Head of caudate nucleus (tissue), 42 donors: ENCODE results near the gene DOCK7.
A peak's percentile ranks its signal among the peaks of the same experiment; 100 is the strongest.
"Not testable (repeated sequence)": the region's sequence is repeated elsewhere in the genome, so short reads cannot be mapped to it uniquely, and the experiment has no call there.

Experiments used
- DNase-seq, 42 donors: peaks; one replicate each; pipeline versions ENCODE4 v3.0.0 to v3.0.0-alpha.2; 2020 to 2021; ENCODE audit warnings: mixed read lengths in 7 of 42
- intact Hi-C: fragments of 100-400 bp; cut with DNase I; formaldehyde crosslinking; loops from one replicate; pipeline ENCODE4 v1.15.0; 2022

The DOCK7 gene

DNA sequence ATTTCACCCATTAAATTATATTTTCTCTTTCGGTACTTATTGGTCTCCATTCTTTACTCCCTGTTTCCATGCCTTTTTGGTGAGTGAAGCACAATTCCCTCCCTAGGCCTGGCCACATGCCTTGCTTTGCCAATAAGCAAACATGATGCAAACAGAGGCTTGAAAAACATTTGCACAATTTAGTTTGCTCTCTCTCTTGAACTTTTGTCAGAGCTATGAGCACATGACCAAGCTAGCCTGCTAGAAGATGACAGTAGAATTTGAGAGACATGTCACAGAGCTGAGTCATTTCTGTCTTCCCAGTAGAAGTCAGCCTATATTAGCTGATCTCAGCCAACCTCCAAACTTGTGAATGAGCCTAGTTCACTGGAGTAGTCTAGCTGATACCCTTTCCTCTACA is 66.3 kb downstream of the DOCK7 start:
- DNase-seq, result peak in 14 of 42 donors; percentile 3 to 56 (median 12)
- intact Hi-C loops, result no loop called here

DNA sequence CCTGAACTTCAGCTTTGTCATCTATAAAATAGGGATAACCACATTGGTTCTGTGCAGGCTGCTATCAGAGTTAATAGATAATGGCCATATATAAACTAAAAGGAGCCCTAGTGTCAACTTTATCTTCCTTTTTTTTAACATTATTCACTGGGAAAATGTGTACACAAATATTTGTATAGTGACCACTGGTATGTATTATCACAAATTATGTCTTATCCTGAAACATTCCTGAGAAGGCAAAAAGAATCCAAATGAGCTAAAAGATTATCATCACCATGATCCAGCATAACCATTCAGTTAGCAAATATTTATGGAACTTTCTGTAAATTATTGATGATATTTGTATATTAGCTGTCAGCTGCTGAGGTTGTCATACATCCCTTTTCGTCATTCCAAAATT is 74.3 kb downstream of the DOCK7 start:
- DNase-seq, result no peak
- intact Hi-C loops, result no loop called here

DNA sequence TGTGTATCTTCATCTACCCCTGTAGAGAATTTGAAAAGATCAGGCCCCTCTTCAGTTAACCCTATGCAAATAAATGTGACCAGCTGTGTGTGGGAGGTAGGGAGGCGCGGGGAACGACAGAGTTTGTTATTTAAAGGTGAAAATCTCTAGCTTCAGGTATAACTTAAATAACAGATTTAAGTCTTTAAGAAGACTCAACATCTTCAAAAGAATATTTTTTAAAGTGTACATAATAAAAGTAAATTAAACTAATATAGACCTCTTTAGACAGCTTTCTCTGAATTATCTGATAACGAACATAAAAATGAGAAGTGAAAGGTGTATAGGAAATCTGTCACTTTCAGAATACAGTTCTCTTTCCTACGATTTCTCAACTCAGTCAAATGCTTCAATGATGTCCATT is 74.9 kb downstream of the DOCK7 start:
- DNase-seq, result no peak
- intact Hi-C loops, result no loop called here

DNA sequence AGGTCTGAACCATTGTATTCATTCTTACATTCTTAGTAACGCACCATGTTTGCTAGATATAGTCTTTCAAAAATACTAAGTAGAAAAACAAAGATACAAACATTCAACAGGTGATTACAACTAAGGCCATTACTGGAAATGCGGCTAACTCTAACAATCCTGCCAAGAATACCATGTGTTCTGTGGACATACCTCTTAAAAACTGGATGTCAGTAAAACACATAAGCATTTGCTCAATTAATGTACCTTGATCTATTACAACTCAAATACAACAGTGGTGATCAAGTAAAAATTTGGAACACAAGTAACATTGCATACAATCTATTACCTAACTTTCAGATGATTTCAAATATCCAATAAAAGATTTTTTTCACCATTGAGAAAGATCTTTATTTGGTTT is 75.4 kb downstream of the DOCK7 start:
- intact Hi-C loops, result no loop called here

DNA sequence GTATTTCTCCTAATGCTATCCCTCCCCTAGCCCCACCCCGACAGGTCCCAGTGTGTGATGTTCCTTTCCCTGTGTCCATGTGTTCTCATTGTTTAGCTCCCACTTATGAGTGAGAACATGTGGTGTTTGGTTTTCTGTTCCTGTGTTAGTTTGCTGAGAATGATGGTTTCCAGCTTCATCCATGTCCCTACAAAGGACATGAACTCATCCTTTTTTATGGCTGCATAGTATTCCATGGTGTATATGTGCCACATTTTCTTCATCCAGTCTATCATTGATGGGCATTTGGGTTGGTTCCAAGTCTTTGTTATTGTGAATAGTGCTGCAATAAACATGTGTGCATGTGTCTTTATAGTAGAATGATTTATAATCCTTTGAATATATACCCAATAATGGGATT is 77.6 kb downstream of the DOCK7 start:
- DNase-seq, intact Hi-C loops: not testable (repeated sequence)

More for the DNA sequence above, 75.4 kb downstream of the DOCK7 start:
- DNase-seq, result no peak

DNA sequence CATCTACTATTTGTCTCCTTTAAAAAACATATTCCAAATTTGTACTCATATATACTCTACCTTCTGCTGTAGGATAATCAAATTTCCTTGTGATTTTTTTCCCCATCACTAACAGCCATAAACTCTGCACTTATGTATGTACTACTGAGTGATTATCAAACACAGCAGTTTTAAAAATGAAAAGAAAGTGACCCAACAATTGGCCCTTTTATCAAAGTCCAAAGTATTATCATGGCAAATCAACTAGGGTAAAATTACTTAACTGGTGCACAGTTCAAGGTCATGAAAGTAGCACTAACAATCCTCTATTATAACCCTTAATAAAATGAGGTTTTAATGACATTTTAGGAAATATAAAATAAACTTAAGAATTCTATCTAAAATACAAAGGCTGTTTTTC is 79.3 kb downstream of the DOCK7 start:
- intact Hi-C loops, result no loop called here
- DNase-seq, result no peak

DNA sequence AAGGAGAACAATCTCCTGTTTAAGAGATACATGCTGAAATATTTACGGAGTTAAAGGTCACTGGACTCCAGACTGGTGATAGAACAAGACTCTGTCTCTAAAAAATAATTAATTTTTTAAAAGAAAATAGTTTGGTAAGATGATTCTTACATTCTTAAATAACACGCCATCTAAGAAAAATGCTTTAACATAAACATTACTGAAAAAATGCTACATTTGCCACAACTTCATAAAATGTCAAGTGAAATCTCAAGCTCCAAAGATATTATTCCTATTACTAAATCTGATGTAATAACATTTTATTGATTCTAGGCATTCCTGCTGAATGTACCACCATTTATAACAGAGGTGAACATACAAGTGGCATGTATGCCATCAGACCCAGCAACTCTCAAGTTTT is 86.7 kb downstream of the DOCK7 start:
- intact Hi-C loops, result no loop called here
- no peak for DNase-seq

DNA sequence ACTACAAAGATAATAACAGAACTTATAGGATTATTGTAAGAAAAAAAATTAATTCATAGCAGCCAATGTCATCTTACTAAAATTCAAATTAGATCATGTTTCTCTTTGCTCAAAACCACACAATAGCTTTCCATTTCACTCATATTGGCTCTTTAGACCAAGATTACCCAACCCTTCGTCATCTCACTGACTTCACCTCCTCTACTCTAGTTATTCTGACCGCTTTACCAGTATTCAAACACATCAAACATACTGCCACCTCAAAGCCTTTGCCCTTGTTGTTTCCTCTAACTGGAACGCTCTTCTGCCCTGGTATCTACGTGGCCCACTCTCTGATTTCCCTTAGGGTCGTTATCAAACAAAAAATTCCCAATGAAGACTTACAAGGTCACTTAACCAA is 89.1 kb downstream of the DOCK7 start:
- no peak for DNase-seq
- intact Hi-C loops, result no loop called here

DNA sequence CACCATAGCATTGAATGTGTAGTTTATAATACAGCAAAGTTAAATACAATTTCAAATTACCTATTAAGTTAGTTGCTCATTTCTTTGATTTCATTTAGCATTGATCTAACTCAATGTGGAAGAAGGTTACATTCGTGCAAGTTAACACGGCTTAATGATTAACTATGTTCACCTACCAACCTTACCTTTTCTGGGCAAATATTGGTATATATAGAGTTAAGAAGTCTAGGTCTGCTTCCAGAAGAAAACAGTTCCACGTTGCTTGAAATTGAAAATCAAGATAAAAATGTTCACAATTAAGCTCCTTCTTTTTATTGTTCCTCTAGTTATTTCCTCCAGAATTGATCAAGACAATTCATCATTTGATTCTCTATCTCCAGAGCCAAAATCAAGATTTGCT is 90.9 kb downstream of the DOCK7 start, which contains the start of gene ANGPTL3:
TSS of gene ANGPTL3 (plus strand) at position 240 of the 400 bp plus-strand sequence. CDS start at position 287, 47 bp downstream.
- intact Hi-C loops, result no loop called here
- no peak for DNase-seq

DNA sequence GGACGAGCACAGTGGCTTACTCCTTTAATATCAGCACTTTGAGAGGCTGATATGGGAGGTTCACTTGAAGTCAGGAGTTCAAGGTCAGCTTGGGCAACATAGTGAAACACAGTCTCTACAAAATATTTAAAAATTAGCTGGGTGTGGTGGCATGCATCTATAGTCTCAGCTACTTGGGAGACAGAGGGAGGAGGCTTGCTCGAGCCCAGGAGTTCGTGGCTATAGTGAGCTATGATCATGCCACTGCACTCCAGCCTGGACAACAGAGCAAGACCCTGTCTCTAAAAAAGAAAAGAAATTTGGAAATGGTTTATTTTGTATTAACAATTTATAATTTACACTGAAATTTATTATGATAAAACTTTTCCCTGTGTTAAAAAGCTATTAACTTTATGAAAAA is 92.5 kb downstream of the DOCK7 start:
- no peak for DNase-seq
- intact Hi-C loops, result no loop called here

DNA sequence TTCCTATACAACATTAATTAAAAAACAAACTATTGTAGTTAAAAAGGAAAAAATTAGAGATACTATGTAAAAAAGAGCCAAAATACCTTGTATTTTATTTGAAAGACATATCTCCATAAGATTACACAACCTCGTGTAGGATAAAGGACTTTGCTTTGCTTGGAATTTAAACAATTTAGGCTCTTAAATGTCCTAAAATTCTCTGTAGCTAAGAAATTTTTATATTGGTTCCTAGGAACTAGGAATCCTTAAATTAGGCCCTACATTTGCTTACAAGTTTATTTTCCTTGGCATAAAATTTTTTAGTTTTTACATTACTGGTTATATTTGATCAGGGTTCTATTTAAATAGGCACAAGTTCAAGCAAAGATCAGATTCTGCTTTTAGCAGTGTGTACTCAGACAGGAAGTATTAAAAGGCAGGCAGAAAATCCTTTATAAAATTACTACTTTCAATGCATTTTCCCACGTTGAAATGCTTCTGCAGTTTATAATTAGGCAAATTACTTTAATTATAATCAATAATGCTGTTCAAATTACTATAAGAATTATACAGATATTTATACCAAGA is 94.3 kb downstream of the DOCK7 start:
- intact Hi-C loops, result no loop called here

DNA sequence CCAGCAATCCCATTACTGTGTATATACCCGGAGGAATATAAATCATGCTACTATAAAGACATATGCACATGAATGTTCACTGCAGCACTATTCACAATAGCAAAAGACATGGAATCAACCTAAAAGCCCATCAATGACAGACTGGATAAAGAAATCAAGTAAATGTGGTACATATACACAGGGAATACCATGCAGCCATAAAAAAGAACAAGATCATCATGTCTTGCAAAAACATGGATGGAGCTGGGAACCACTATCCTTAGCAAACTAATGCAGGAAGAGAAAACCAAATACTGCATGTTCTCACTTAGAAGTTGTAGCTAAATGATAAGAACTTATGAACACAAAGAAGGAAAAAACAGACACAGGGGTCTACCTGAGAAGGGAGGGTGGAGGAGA is 97.2 kb downstream of the DOCK7 start:
- DNase-seq, result no peak
- intact Hi-C loops, result no loop called here

More for the DNA sequence above, 94.3 kb downstream of the DOCK7 start:
- DNase-seq, result no peak

DNA sequence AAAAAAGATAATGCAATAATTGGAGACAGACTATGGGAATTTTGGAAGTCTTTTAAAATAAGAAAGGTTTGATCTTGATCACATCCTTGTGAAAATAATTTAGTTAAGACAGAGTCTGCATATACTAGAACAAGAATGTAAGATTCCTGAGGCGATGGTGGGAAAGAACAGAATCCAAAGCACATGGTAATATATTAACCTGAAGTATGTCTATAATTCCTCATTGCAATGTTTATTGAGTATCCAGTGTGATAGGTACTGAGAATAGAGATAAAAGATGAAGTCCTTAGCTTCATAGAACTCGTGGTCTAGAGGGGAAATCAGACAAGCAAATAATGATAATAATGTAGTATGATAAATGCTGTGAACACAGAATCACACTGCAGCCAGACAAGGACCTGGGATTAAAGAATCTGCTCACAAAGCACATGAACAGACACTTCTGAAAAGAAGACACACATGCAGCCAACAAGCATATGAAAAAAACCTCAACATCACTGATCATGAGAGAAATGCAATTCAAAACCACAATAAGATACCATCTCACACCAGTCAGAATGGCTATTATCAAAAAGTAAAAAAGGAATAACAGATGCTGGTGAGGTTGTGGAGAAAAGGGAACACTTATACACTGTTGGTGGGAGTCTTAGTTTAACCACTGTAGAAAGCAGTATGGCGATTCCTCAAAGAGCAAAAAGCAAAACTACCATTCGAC is 97.8 kb downstream of the DOCK7 start:
- intact Hi-C loops, result no loop called here
- DNase-seq, result no peak

DNA sequence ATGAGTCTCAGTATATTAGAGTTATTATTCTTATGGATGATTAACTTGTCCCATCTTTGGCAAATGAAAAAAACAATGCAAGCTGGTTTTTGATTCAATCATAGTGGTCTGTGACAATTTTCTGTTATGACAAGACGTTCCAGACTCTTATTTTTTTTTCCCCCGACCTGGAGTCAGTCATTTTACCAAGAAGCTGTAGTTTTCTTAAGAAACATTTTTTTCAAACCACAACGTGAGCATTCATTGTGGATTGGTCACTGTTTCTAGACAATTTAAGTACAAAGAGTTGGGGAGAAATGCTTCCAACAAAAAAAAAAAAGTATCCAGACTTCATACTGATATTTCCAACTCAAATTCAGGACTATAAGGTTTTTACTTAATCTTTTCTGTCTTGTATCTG is 98.9 kb downstream of the DOCK7 start:
- DNase-seq, result no peak
- intact Hi-C loops, result no loop called here

DNA sequence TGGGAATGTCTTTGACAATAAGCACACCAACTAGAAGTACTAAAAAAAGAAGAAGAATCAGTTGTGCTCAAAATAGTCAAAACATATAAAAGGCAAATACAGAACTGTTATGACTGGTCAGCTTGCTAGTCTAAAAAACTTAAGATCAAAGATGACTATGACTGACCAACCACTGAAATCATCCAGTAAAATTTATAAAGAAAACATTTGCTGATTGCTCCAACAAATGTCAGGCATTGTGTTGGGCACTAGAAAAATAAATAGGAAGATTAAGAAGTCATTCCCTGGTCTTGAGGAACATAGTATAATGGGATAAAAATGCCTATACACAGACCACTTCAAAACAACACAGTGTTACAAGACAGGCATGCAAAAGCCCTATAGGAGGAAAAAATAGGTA is 100.2 kb downstream of the DOCK7 start:
- intact Hi-C loops, result no loop called here
- DNase-seq, result no peak

DNA sequence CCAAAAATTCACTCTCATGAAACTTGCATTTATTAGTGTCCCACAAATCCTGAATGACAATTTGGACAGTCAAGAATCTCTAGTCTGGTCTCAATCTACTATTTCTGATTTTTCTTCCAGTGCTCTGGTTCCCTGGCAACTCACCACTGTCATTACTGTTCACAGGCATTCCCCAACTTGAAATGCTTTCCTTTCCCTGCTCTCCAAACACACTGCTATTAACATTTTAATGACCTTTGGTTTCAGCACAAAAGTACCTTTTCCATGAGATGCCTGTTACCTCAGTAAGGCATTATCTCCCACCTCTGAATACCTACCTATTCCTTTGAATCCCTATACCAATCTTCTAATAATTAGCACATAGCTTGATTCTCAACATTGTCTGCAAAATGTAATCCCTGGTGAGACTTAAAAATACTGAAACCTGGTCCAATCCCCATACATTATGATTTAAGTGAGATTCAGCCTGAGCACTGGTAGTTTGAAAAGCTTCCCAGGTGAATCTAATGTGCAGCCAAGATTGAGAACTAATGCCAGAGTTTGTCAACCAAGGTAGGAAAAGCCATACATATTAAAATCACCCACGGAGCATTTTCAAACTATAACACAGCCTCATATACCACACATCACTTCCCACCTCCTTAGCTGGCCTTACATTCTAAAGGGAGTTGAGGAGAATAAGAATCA is 102.6 kb downstream of the DOCK7 start:
- no peak for DNase-seq
- intact Hi-C loops, result no loop called here

DNA sequence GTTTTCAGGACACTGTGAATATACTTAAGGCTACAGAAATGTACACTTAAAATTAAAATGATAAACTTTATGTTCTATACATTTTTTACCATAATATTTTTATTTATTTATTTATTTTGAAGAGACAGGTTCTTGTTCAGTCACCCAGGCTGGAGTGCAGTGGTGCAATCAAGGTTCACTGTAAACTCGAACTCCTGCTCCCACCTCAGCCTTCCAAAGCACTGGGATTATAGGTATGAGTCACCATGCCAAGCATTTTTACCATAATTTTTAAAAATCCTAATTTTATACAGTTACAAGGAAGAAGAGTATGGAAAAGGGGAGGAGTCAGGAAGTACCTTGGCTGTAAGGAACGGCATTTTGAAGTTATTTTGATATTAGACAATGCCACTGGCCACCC is 114.5 kb downstream of the DOCK7 start:
- intact Hi-C loops, result no loop called here

DNA sequence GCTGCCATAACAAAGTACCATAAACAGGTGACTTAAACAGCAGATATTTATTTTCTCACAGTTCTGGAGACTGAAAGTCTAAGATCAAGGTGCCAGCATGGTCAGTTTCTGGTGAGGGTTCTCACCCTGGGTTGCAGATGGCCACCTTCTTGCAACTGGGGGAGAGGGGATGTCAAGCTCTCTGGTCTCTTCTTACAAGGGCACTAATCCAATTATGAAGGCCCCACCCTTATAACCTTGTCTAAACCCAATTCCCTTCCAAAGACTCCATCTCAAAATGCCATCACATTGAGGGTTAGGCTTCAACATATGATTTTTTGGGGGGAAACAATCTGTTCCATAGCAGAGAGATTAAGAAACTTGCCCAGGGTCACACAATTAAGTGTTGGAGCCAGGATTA is 115.7 kb downstream of the DOCK7 start:
- intact Hi-C loops, result no loop called here
- no peak for DNase-seq

More for the DNA sequence above, 114.5 kb downstream of the DOCK7 start:
- no peak for DNase-seq

DNA sequence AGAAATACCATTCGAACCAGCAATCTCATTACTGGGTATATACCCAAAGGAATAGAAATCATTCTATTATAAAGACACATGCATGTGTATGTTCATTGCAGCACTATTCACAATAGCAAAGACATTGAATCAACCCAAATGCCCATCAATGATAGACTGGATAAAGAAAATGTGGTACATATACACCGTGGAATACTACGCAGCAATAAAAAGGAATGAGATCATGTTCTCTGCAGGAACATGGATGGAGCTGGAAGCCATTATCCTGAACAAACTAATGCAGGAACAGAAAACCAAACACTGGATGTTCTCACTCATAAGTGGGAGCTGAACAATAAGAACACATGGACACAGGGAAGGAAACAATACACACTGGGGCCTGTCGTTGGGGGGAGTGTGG is 116.7 kb downstream of the DOCK7 start:
- intact Hi-C loops, DNase-seq: not testable (repeated sequence)

DNA sequence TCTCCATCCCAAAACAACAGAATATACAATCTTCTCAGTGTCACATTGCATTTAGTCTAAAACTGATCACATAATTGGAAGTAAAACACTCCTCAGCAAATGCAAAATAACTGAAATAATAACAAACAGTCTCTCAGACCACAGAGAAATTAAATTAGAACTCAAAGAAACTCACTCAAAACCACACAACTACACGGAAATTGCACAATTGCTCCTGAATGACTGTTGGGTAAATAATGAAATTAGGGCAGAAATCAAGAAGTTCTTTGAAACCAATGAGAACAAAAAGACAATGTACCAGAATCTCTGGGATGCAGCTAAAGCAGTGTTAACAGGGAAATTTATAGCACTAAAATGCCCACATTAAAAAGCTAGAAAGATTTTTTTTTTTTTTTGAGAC is 120.3 kb downstream of the DOCK7 start:
- intact Hi-C loops, DNase-seq: not testable (repeated sequence)

DNA sequence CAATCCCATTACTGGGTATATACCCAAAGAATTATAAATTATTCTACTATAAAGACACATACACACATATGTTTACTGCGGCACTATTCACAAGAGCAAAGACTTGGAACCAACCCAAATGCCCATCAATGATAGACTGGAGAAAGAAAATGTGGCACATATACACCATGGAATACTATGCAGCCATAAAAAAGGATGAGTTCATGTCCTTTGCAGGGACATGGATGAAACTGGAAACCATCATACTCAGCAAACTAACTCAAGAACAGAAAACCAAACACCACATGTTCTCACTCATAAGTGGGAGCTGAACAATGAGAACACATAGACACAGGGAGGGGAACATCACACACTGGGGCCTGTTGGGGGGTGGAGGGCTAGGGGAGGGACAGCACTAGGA is 121.0 kb downstream of the DOCK7 start:
- DNase-seq, intact Hi-C loops: not testable (repeated sequence)
